ENCODE measurements around the gene UBAP2L. TPM values are rescaled to one million over a fixed set of nuclear protein-coding genes. Genes with fewer than 3 reads are reported as not detected.
"Not testable (repeated sequence)": the region's sequence is repeated elsewhere in the genome, so short reads cannot be mapped to it uniquely, and the experiment has no call there.

UBAP2L gene
- total RNA-seq, 4 donors from 2014 or later = 48.9 to 169 (median 71.2) TPM

GRCh38 chr1:154290921-154291320 lies 70.2 kb downstream of the UBAP2L start:
- Histone ChIP-seq H3K9me3 (peaks cover 0 to 14% (median 7%) of the 10 kb centered on the region in 4 donors), H3K4me3 (no peak overlapping the region), H3K27ac (no peak overlapping the region), H3K4me1 (no peaks in the 10 kb centered on the region), H3K27me3 (no peaks in the 10 kb centered on the region), H3K36me3 (no peaks in the 10 kb centered on the region)
- no peak for DNase-seq
- TF ChIP-seq POLR2A (IDR thresholded peaks at IDR 0.05) (no peak), CTCF (IDR thresholded peaks at IDR 0.05) (no peak)

- Histone ChIP-seq H3K27ac (no peak overlapping the region), H3K36me3 (no peaks in the 10 kb centered on the region), H3K9me3 (peaks cover 0 to 21% (median 10%) of the 10 kb centered on the region in 4 donors), H3K4me1 (no peaks in the 10 kb centered on the region), H3K27me3 (no peaks in the 10 kb centered on the region), H3K4me3 (no peak overlapping the region)
- TF ChIP-seq CTCF (IDR thresholded peaks at IDR 0.05) (no peak), POLR2A (IDR thresholded peaks at IDR 0.05) (no peak)
- DNase-seq = no peak
Observed at GRCh38 chr1:154295408-154296235, 74.9 kb downstream of the UBAP2L start.

GRCh38 chr1:154301582-154301981 lies 80.8 kb downstream of the UBAP2L start:
- no peaks in the 10 kb centered on the region for H3K36me3 ChIP-seq
- no peak overlapping the region for H3K4me3 ChIP-seq
- H3K27me3 ChIP-seq = no peaks in the 10 kb centered on the region
- peaks cover 0 to under 1% (median 0%) of the 10 kb centered on the region in 4 donors for H3K9me3 ChIP-seq
- no peak overlapping the region for H3K27ac ChIP-seq
- H3K4me1 ChIP-seq = no peaks in the 10 kb centered on the region
- DNase-seq = no peak
- TF ChIP-seq CTCF (IDR thresholded peaks at IDR 0.05) (no peak), POLR2A (IDR thresholded peaks at IDR 0.05) (no peak)

- no peaks in the 10 kb centered on the region for H3K27me3 ChIP-seq
Observed at GRCh38 chr1:154304664-154305337, 84.0 kb downstream of the UBAP2L start.

GRCh38 chr1:154306151-154306550 lies 85.4 kb downstream of the UBAP2L start:
- Histone ChIP-seq H3K36me3 (no peaks in the 10 kb centered on the region), H3K4me3 (no peak overlapping the region), H3K4me1 (no peaks in the 10 kb centered on the region), H3K9me3 (no peaks in the 10 kb centered on the region), H3K27me3 (no peaks in the 10 kb centered on the region), H3K27ac (no peak overlapping the region)
- no peak for TF ChIP-seq POLR2A (IDR thresholded peaks at IDR 0.05)
- TF ChIP-seq CTCF (IDR thresholded peaks at IDR 0.05) = no peak
- no peak for DNase-seq

More at GRCh38 chr1:154304664-154305337, 84.0 kb downstream of the UBAP2L start:
- no peaks in the 10 kb centered on the region for H3K36me3 ChIP-seq
- TF ChIP-seq POLR2A (IDR thresholded peaks at IDR 0.05) (no peak), CTCF (IDR thresholded peaks at IDR 0.05) (no peak)
- H3K4me3 ChIP-seq = no peak overlapping the region
- no peak for DNase-seq
- no peak overlapping the region for H3K27ac ChIP-seq
- H3K9me3 ChIP-seq = no peaks in the 10 kb centered on the region
- H3K4me1 ChIP-seq = no peaks in the 10 kb centered on the region

- not testable (repeated sequence) for H3K9me3 ChIP-seq, H3K4me3 ChIP-seq, H3K36me3 ChIP-seq, H3K4me1 ChIP-seq, H3K27me3 ChIP-seq, H3K27ac ChIP-seq, DNase-seq
Observed at GRCh38 chr1:154307670-154308270, 87.0 kb downstream of the UBAP2L start.

GRCh38 chr1:154309136-154309535 lies 88.4 kb downstream of the UBAP2L start:
- not testable (repeated sequence) for H3K36me3 ChIP-seq, DNase-seq, H3K27me3 ChIP-seq, H3K4me3 ChIP-seq, H3K27ac ChIP-seq, H3K4me1 ChIP-seq, H3K9me3 ChIP-seq

GRCh38 chr1:154312229-154313065 lies 91.7 kb downstream of the UBAP2L start:
- H3K36me3 ChIP-seq, H3K27me3 ChIP-seq, DNase-seq, H3K27ac ChIP-seq, H3K4me3 ChIP-seq, H3K9me3 ChIP-seq, H3K4me1 ChIP-seq: not testable (repeated sequence)

Data from Peyer's patch (tissue), 4 donors.